HCT116 (cell line): ENCODE data around the gene PRDM2.

ENCODE experiments used
- CTCF ChIP-seq, 3 experiments: fragments of 200-600 bp in 1 of 3; sonication (generic) in 1 of 3; IDR thresholded peaks in 2 of 3; conservative IDR thresholded peaks in 1 of 3; 2 replicates each; pipeline ENCODE4 v1.5.1; 2012 to 2017; ENCODE audit warnings: low read depth in 2 of 3, low read length in 2 of 3, antibody characterized with exemption in 1 of 3, borderline replicate concordance in 1 of 3, control low read depth in 1 of 3, mild to moderate bottlenecking in 1 of 3, mixed read lengths in 1 of 3, mixed run types in 1 of 3, moderate library complexity in 1 of 3; ENCODE audit not compliant: insufficient read depth in 1 of 3
- EZH2 ChIP-seq: fragments of 200-600 bp; sonication (generic); IDR thresholded peaks from 2 replicates; pipeline ENCODE4 v1.6.1; 2017; ENCODE audit warnings: antibody characterized with exemption, mixed run types
- MAX ChIP-seq: IDR thresholded peaks from 2 replicates; pipeline ENCODE4 v1.6.1; 2012
- POLR2A ChIP-seq: IDR thresholded peaks from 2 replicates; pipeline ENCODE4 v1.7.0; 2011; ENCODE audit warnings: borderline replicate concordance; ENCODE audit not compliant: insufficient read depth, insufficient read length; ENCODE audit errors: extremely low read depth
- POLR2AphosphoS5 ChIP-seq: IDR thresholded peaks from 2 replicates; pipeline ENCODE4 v1.6.1; 2011; ENCODE audit warnings: mild to moderate bottlenecking, low read depth, low read length, moderate library complexity
- SP1 ChIP-seq: IDR thresholded peaks from 2 replicates; pipeline ENCODE4 v1.6.1; 2012; ENCODE audit warnings: low read depth
- TCF7L2 ChIP-seq: IDR thresholded peaks from 2 replicates; pipeline ENCODE4 v1.7.0; 2011; ENCODE audit warnings: borderline replicate concordance, inconsistent platforms; ENCODE audit not compliant: insufficient read depth, insufficient read length; ENCODE audit errors: extremely low read depth
- YY1 ChIP-seq: IDR thresholded peaks from 2 replicates; pipeline ENCODE4 v1.6.1; 2011; ENCODE audit warnings: low read length, low read depth, moderate library complexity, mild to moderate bottlenecking; ENCODE audit not compliant: insufficient replicate concordance; ENCODE audit errors: extremely low read depth
- ZNF274 ChIP-seq: fragments of 200-500 bp; sonication (Bioruptor generic); IDR thresholded peaks from 2 replicates; pipeline ENCODE4 v1.6.1; 2014; ENCODE audit warnings: mild to moderate bottlenecking, low read depth, low read length, inconsistent platforms
- TF ChIP-seq, protein P1 (sequence below): IDR thresholded peaks from 2 replicates; pipeline ENCODE4 v1.6.1; 2012; ENCODE audit warnings: low read depth

- TF ChIP-seq CTCF (IDR thresholded peaks at IDR 0.05 in 2 of 3, conservative IDR thresholded peaks at IDR 0.05 in 1 of 3; ENCODE audit: borderline replicate concordance in 1 of 3, insufficient read depth in 1 of 3, low read depth in 2 of 3, low read length in 2 of 3) (no peak), MAX (no peak), POLR2AphosphoS5 (no peak), TCF7L2 (no peak), POLR2A (no peak), ZNF274 (no peak), EZH2 (no peak), YY1 (no peak), SP1 (no peak)
- TF ChIP-seq, protein P1, sequence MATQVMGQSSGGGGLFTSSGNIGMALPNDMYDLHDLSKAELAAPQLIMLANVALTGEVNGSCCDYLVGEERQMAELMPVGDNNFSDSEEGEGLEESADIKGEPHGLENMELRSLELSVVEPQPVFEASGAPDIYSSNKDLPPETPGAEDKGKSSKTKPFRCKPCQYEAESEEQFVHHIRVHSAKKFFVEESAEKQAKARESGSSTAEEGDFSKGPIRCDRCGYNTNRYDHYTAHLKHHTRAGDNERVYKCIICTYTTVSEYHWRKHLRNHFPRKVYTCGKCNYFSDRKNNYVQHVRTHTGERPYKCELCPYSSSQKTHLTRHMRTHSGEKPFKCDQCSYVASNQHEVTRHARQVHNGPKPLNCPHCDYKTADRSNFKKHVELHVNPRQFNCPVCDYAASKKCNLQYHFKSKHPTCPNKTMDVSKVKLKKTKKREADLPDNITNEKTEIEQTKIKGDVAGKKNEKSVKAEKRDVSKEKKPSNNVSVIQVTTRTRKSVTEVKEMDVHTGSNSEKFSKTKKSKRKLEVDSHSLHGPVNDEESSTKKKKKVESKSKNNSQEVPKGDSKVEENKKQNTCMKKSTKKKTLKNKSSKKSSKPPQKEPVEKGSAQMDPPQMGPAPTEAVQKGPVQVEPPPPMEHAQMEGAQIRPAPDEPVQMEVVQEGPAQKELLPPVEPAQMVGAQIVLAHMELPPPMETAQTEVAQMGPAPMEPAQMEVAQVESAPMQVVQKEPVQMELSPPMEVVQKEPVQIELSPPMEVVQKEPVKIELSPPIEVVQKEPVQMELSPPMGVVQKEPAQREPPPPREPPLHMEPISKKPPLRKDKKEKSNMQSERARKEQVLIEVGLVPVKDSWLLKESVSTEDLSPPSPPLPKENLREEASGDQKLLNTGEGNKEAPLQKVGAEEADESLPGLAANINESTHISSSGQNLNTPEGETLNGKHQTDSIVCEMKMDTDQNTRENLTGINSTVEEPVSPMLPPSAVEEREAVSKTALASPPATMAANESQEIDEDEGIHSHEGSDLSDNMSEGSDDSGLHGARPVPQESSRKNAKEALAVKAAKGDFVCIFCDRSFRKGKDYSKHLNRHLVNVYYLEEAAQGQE, result no peak
These were observed 132.5 kb downstream of the PRDM2 start for GRCh38 chr1:13832536-13832935.
